Measurements from ENCODE around the gene FCAMR. TPM values are rescaled to one million over a fixed set of nuclear protein-coding genes. Genes with fewer than 3 reads are reported as not detected.

Gene FCAMR
- polyA plus RNA-seq, 3 donors = not detected

GRCh38 chr1:206949208-206949607 lies 21.1 kb downstream of the FCAMR start:
- Mint-ChIP-seq H3K4me3 (peak overlapping the region in 1 of 2 donors; percentile 13), H3K9me3 (peaks cover 0 to 7% (median 0%) of the 10 kb centered on the region in 7 donors), H3K27ac (peak overlapping the region in 1 of 7 donors; percentile 32), H3K36me3 (peaks cover 2 to 4% of the 10 kb centered on the region in 2 donors), H3K27me3 (ENCODE audit: low read depth in 3 of 3) (peaks cover 7 to 12% (median 8%) of the 10 kb centered on the region in 3 donors), H3K4me1 (peaks cover 52% of the 10 kb centered on the region)
- WGBS (ENCODE audit: insufficient coverage) = no CpG with 5 or more reads among the region's 4 CpGs
- H3K9me3 ChIP-seq (replicated peaks in 1 of 2; ENCODE audit: control insufficient read depth in 1 of 2, insufficient read depth in 1 of 2, low read length in 2 of 2) = no peaks in the 10 kb centered on the region
- no peak for TF ChIP-seq CTCF (IDR thresholded peaks at IDR 0.05)
- no peaks in the 10 kb centered on the region for H3K79me2 ChIP-seq (ENCODE audit: insufficient read depth, low read length)
- DNase-seq = peak in 2 of 3 donors; percentile 16 to 39
- H4K20me1 ChIP-seq (ENCODE audit: insufficient read depth, low read length) = no peaks in the 10 kb centered on the region
- H3K36me3 ChIP-seq (replicated peaks in 1 of 2; ENCODE audit: control insufficient read depth in 1 of 2, insufficient read depth in 2 of 2, low read length in 2 of 2) = no peaks in the 10 kb centered on the region
- peaks cover 0 to 2% of the 10 kb centered on the region in 2 donors for H3K27me3 ChIP-seq (ENCODE audit: control insufficient read depth in 2 of 2, insufficient read depth in 2 of 2, low read length in 2 of 2)
- peaks cover 35 to 50% of the 10 kb centered on the region in 2 donors for H3K4me1 ChIP-seq (ENCODE audit: control insufficient read depth in 1 of 2, insufficient read depth in 2 of 2, low read length in 2 of 2)
- no peak overlapping the region for H3K4me3 ChIP-seq (replicated peaks in 1 of 3; ENCODE audit: low read depth in 2 of 3, low read length in 3 of 3)
- no peak overlapping the region for H3K4me2 ChIP-seq (replicated peaks; ENCODE audit: extremely low read depth, low read length, poor library complexity, severe bottlenecking)
- no peak overlapping the region for H3K27ac ChIP-seq (ENCODE audit: low read depth in 1 of 2, low read length in 2 of 2)
- no peak overlapping the region for H3K9ac ChIP-seq (ENCODE audit: insufficient read depth, low read length, poor library complexity, severe bottlenecking)
- intact Hi-C loops (cut with micrococcal nuclease) = no loop called here
- no peak overlapping the region for H2AFZ ChIP-seq (ENCODE audit: insufficient read depth, low read depth, low read length, poor library complexity, severe bottlenecking)

GRCh38 chr1:206947255-206947654 lies 23.0 kb downstream of the FCAMR start:
- Histone ChIP-seq H3K36me3 (replicated peaks in 1 of 2; ENCODE audit: control insufficient read depth in 1 of 2, insufficient read depth in 2 of 2, low read length in 2 of 2) (no peaks in the 10 kb centered on the region), H3K27me3 (ENCODE audit: control insufficient read depth in 2 of 2, insufficient read depth in 2 of 2, low read length in 2 of 2) (peaks cover 0 to 2% of the 10 kb centered on the region in 2 donors), H4K20me1 (ENCODE audit: insufficient read depth, low read length) (no peaks in the 10 kb centered on the region), H3K9ac (ENCODE audit: insufficient read depth, low read length, poor library complexity, severe bottlenecking) (no peak overlapping the region), H3K9me3 (replicated peaks in 1 of 2; ENCODE audit: control insufficient read depth in 1 of 2, insufficient read depth in 1 of 2, low read length in 2 of 2) (no peaks in the 10 kb centered on the region), H3K4me3 (replicated peaks in 1 of 3; ENCODE audit: low read depth in 2 of 3, low read length in 3 of 3) (no peak overlapping the region), H3K27ac (ENCODE audit: low read depth in 1 of 2, low read length in 2 of 2) (no peak overlapping the region), H3K4me1 (ENCODE audit: control insufficient read depth in 1 of 2, insufficient read depth in 2 of 2, low read length in 2 of 2) (peaks cover 30 to 39% of the 10 kb centered on the region in 2 donors), H3K4me2 (replicated peaks; ENCODE audit: extremely low read depth, low read length, poor library complexity, severe bottlenecking) (no peak overlapping the region), H3K79me2 (ENCODE audit: insufficient read depth, low read length) (no peaks in the 10 kb centered on the region), H2AFZ (ENCODE audit: insufficient read depth, low read depth, low read length, poor library complexity, severe bottlenecking) (no peak overlapping the region)
- no peak for TF ChIP-seq CTCF (IDR thresholded peaks at IDR 0.05)
- Mint-ChIP-seq H3K36me3 (peaks cover under 1 to 4% of the 10 kb centered on the region in 2 donors), H3K4me3 (no peak overlapping the region), H3K27me3 (ENCODE audit: low read depth in 3 of 3) (peaks cover 9 to 18% (median 13%) of the 10 kb centered on the region in 3 donors), H3K9me3 (peaks cover 0 to 7% (median 0%) of the 10 kb centered on the region in 7 donors), H3K27ac (no peak overlapping the region), H3K4me1 (peaks cover 36% of the 10 kb centered on the region)
- peak in 1 of 3 donors; percentile 16 for DNase-seq
- intact Hi-C loops (cut with micrococcal nuclease) = no loop called here
- no CpG with 5 or more reads among the region's 3 CpGs for WGBS (ENCODE audit: insufficient coverage)

All from CD14-positive monocyte (primary cell).